Activated CD8-positive, alpha-beta memory T cell treated with anti-CD3 and anti-CD28 coated beads for 24 hours (primary cell): ENCODE data around the gene TAF11L5.
A peak's percentile ranks its signal among the peaks of the same experiment; 100 is the strongest.
"Not testable (repeated sequence)": the region's sequence is repeated elsewhere in the genome, so short reads cannot be mapped to it uniquely, and the experiment has no call there.

ENCODE experiments used
- DNase-seq: peaks from one replicate; pipeline ENCODE4 v3.0.0-alpha.2; 2020

The TAF11L5 gene

DNA sequence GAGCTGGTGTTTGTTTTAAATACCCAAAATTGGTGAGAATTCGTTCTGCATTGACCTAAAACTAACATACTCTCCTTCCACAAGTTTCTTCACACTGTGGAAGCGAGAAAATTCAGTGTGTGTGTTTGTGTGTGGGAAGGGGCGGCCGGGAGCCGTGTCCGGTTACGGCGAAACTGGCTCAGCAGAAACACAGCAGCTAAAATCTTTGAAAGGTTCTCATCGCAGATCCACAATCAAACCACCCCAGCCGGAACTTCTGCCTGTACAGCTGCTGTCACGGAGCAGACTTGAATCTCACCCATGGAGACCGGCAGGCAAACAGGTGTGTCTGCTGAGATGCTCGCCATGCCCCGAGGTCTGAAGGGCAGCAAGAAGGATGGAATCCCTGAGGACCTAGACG lies at the start of gene TAF11L5:
Gene TAF11L5, plus strand, starts transcription at position 301 of the 400 bp plus-strand sequence.
- not testable (repeated sequence) for DNase-seq

DNA sequence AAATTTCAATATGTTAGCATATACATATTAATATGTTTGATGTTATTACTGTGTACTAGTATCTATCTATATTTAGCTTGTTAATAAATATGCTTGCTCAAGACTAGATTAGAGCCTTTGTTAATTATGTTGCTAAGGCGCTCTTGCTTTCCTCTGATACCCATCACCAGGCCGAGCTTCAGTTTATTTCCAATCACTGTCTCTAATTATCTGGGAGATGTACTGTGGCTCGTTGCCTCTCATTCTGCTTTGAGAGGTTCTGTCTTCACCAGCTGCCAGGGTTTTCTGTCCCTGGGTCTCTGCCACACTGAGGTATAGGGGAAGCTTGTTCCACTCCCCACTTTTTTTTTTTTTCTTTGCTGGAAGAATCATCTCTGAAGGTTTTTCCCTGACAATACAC lies 48.0 kb upstream of the TAF11L5 start:
- no peak for DNase-seq

DNA sequence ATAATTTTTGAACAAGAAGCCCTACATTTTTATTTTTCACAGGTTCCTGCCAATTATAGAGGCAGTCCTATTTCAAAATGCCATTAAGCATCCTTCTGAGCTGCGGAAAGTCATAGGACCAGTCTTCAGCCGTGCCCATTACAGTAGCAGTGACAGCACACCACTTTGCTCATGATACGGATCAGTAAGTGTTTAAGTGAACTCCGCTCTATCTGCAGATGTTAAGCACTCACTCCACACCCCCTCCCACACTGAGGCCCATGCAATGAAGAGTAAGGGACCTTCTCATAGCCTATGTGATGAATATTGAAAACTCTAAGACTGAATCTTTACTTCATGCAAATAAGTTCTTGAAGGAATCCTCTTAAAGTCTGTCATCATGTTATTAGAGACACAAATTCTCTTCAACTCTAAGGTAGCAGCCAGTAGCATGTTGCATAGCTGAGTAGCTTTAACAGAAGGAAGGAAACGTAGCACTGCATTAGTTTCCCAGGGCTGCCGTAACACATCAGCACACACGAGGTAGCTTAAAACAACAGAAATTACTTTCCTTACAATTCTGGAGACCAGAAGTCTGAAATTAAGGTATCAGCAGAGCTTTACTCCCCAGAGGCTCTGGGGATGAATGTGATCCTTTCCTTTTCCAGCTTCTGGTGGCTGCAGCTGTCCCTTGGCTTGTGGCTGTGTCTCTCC lies 47.3 kb upstream of the TAF11L5 start:
- DNase-seq: no peak

DNA sequence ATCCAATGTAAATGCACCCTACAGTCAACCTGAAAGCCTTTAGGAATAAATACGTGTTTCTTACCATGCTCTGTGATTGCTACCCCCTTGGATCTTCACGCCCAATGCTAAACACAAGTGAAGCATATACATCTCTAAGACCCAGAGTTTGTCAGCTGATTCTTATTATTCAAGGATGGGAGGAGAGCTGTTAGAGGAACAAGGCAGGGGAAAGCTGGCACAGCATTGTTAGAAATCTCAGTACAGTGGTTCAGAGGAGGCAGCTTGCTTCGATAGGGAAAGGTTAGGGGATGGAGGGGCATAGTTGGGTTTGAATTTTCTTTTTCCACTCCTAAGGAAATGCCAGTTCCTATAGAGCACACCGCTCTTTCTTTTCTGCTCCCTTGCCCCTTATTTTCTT lies 43.7 kb upstream of the TAF11L5 start:
- no peak for DNase-seq

DNA sequence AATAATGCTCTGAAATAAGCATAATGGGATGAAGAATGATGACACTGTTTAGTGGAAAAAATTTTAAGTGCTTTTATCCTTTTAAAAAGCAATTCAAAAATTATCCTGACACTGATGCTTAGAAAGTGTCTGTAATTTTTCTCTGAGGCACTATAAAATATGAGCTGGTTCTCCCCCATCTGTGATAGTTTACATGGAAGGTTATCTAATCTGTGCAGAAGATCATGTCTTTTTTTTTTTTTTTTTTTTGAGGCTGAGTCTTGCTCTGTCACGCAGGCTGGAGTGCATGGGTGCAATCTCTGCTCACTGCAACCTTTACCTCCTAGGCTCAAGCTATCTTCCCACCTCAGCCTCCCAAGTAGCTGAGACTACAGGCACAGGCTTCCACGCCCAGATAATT lies 42.2 kb upstream of the TAF11L5 start:
- no peak for DNase-seq

DNA sequence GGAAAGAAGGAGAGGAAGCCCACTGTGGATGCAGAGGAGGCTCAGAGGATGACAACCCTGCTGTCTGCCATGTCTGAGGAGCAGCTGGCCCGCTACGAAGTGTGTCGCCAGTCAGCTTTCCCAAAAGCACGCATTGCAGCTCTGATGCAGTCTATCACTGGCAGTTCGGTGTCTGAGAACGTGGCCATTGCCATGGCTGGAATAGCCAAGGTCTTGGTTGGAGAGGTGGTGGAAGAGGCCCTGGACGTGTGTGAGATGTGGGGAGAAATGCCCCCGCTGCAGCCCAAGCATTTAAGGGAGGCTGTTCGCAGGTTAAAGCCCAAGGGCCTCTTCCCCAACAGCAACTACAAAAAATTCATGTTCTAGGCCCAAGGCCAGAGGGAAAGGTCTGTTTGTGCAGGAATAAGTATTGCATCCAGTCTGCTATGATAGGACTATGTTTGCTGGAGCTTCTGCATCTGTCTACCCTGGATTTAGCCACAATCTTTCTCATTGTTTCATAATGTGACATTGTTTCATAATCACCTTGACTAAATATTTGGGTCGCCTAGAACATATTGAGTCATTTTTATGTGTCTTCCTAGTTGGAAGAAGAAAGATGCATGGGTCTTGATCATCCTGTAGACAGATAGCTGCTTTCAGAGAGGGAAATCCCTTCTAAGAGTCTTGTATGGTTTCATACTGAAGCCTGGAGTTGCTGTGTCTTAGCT lies 38.4 kb upstream of the TAF11L5 start:
- not testable (repeated sequence) for DNase-seq

DNA sequence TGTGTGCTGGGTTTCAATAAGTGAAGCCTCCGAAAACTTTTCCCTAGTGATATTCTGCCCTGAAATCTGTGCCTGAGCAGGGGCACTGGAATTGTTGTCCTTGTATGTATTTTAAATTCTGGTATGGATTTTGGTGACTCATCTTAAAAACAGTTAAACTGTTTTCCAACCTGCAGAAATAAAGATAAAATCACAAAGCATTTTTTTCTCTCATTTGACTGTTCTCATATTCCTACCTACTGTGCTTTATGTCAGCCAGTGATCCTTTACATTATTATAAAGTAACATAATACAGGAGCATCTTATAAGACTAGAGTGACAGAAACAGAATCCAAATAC lies 37.9 kb upstream of the TAF11L5 start:
- DNase-seq: no peak

DNA sequence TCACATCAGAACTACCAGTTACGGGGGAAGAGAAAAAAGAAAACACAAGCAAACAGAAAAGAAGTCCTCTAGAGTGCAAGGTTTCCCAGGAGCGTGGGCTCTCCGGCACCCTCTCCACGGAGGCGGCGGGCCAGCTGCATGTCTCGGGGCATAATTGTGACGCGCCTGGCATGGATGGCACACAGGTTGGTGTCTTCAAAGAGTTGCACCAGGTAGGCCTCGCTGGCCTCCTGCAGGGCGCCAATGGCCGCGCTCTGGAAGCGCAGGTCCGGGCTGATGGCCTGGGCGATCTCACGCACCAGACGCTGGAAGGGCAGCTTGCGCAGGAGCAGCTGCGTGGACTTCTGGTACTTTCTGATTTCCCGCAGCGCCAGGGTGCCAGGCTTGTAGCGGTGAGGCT lies 33.8 kb upstream of the TAF11L5 start:
- not testable (repeated sequence) for DNase-seq

DNA sequence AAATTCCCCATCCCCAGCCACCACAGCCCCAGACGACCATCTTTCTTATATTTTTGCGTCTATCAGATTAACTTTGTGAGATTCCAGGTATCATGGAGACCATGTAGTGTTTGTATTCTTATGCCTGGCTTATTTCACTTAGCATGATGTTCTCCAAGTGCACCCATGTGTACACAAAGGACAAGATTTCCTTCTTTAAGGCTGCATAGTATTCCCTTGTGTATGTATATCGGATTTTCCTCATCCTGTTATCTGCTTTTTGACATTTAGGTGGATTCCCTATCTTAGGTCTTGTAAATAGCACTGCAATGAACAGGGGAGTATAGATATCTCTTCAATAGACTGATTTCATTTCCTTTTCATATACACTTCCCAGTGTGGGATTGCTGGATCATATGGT lies 32.3 kb upstream of the TAF11L5 start:
- DNase-seq: no peak

DNA sequence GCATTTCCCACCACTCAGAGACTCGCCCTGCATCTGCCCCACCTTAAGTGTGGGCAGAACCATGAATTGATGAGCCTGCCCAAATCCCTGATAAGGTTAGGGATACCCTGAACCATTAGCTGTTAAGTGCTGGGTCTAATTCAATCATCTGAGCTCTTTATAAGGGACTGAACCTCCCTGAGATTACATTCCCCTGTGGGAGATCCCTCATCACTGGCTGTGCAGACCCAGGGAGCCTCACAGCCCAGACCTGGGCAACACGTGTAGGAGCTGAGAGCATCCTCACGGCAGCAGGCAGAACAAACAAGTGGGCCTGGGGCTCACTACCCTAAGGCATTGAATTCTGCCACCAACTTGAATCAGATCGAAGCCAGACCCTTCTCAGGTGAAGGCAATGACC lies 27.6 kb upstream of the TAF11L5 start:
- no peak for DNase-seq

DNA sequence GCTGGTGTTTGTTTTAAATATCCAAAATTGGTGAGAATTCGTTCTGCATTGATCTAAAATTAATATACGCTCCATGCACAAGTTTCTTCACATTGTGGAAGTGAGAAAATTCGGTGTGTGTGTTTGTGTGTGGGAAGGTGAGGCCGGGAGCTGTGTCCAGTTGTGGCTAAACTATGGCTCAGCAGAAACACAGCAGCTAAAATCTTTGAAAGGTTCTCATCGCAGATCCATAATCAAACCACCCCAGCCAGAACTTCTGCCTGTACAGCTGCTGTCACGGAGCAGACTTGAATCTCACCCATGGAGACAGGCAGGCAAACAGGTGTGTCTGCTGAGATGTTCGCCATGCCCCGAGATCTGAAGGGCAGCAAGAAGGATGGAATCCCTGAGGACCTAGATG lies 27.1 kb upstream of the TAF11L5 start, which contains the start of gene TAF11L2:
Gene TAF11L2, plus strand, starts transcription at position 301 of the 400 bp plus-strand sequence.
- DNase-seq: not testable (repeated sequence)

DNA sequence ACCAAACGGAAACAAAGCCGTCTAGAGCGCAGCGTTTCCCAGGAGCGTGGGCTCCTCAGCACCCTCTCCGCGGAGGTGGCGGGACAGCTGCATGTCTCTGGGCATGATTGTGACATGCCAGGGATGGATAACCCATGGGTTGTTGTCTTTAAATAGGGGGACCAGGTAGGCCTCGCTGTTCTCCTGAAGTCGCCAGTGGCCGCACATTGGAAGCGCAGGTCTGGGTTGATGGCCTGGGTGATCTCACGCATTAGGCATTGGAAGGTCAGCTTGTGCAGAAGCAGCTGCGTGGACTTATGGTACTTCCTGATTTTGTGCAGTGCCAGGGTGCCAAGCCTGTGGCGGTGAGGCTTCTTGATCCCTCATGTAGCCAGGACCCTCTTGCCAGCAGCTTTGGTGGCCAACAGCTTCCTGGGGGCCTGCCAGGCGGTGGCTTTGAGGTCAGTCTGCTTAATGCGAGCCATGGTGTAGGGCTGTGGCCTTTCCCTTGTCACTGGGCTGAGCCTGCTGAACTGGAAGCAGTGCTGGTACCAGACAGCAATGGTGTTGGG lies 13.2 kb upstream of the TAF11L5 start:
- no peak for DNase-seq

DNA sequence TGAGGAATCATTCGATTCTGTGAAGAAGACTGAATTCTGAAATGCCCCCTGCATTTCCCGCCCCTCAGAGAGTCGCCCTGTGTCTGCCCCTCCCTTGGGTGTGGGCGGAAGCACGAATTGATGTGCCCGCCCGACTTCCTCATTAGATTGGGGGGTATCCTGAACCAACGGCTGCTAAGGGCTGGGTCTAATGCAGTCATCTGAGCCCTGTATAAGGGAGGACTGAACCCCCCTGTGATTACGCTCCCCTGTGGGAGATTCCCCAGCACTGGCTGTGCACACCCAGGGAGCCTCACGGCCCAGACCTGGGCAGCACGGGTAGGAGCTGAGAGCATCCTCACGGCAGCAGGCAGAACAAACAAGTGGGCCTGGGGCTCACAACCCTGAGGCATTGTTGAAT lies 7.5 kb upstream of the TAF11L5 start:
- peak; percentile 75 for DNase-seq

DNA sequence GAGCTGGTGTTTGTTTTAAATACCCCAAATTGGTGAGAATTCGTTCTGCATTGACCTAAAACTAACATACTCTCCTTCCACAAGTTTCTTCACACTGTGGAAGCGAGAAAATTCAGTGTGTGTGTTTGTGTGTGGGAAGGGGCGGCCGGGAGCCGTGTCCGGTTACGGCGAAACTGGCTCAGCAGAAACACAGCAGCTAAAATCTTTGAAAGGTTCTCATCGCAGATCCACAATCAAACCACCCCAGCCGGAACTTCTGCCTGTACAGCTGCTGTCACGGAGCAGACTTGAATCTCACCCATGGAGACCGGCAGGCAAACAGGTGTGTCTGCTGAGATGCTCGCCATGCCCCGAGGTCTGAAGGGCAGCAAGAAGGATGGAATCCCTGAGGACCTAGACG lies 7.0 kb upstream of the TAF11L5 start, which contains the start of gene TAF11L3:
Gene TAF11L3, plus strand, starts transcription at position 301 of the 400 bp plus-strand sequence.
- DNase-seq: not testable (repeated sequence)

DNA sequence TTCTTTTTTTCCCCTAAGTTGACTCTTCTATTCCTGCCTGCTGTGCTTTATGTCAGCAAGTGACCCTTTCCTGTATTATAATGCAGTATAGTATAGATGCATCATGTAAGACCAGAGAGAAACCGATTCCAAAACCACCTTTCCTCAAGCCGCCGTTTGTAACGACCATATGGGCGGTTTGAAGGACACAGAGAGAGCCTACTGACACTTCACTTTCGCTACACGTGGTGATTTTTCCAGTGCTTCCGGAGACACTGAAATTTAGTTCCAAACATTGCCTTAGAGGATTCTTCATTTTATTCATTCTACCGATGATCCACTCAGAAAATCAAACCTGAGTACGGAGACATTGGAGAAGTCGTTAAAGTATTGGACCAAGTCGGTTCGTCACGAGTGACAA lies 5.5 kb upstream of the TAF11L5 start:
- DNase-seq: not testable (repeated sequence)

DNA sequence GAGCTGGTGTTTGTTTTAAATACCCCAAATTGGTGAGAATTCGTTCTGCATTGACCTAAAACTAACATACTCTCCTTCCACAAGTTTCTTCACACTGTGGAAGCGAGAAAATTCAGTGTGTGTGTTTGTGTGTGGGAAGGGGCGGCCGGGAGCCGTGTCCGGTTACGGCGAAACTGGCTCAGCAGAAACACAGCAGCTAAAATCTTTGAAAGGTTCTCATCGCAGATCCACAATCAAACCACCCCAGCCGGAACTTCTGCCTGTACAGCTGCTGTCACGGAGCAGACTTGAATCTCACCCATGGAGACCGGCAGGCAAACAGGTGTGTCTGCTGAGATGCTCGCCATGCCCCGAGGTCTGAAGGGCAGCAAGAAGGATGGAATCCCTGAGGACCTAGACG lies 3.5 kb upstream of the TAF11L5 start, which contains the start of gene TAF11L4:
Gene TAF11L4, plus strand, starts transcription at position 301 of the 400 bp plus-strand sequence.
- not testable (repeated sequence) for DNase-seq

DNA sequence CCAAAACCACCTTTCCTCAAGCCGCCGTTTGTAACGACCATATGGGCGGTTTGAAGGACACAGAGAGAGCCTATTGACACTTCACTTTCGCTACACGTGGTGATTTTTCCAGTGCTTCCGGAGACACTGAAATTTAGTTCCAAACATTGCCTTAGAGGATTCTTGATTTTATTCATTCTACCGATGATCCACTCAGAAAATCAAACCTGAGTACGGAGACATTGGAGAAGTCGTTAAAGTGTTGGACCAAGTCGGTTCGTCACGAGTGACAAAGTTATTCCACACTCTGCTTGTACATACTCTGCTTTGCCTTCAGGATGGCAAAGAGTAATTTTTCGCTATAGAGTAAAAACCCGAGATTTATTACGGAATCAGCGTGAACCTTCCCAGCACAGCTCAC lies 1.5 kb downstream of the TAF11L5 start:
- DNase-seq: not testable (repeated sequence)

DNA sequence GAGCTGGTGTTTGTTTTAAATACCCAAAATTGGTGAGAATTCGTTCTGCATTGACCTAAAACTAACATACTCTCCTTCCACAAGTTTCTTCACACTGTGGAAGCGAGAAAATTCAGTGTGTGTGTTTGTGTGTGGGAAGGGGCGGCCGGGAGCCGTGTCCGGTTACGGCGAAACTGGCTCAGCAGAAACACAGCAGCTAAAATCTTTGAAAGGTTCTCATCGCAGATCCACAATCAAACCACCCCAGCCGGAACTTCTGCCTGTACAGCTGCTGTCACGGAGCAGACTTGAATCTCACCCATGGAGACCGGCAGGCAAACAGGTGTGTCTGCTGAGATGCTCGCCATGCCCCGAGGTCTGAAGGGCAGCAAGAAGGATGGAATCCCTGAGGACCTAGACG lies 3.3 kb downstream of the TAF11L5 start, which contains the start of gene TAF11L6:
Gene TAF11L6, plus strand, starts transcription at position 301 of the 400 bp plus-strand sequence.
- not testable (repeated sequence) for DNase-seq
